Left cardiac atrium (tissue), 4 donors: Measurements from ENCODE around the gene LIPM. TPM values are rescaled to one million over a fixed set of nuclear protein-coding genes. Genes with fewer than 3 reads are reported as not detected.
A peak's percentile ranks its signal among the peaks of the same experiment; 100 is the strongest.
"Not testable (repeated sequence)": the region's sequence is repeated elsewhere in the genome, so short reads cannot be mapped to it uniquely, and the experiment has no call there.

Experiments
- ATAC-seq, 2 donors: fragments of 200-7000 bp; cut with Tn5 transposase; one replicate each; pipeline ENCODE4 v1.9.1; 2020; ENCODE audit warnings: mild to moderate bottlenecking in 2 of 2, moderate library complexity in 2 of 2
- DNase-seq: peaks from one replicate; pipeline ENCODE4 v3.0.0-alpha.2; 2020
- intact Hi-C, 2 donors: fragments of 100-400 bp; cut with DNase I; formaldehyde crosslinking; loops; one replicate each; pipeline versions ENCODE4 v1.14.1 to v1.15.1; 2022 to 2023
- total RNA-seq, 2 donors: library from RNA; stranded (reverse); fragmentation: NEBNext Ultra II Directional; extraction: Animal tissue kit (Norgen Biotek cat#: 25700); gene quantifications; one replicate each; pipeline ENCODE4 v1.2.1, GENCODE V29; 2021
- donor health status: DM: no; HTN: yes; CAD: no.
- donor health status: DM: no; HTN: yes; CAD: no; lungs with severe emphysema.
- donor health status: DM: yes; HTN: yes; CAD: no.
- donor health status: Dilated cardiomyopathy.

The LIPM gene
- total RNA-seq, 2 donors from 2014 or later, result 0.18 TPM; not detected in 1

GRCh38 chr10:88833723-88834122, 31.2 kb downstream of the LIPM start:
- ATAC-seq (no peak), DNase-seq (no peak)
- intact Hi-C loops, result loop anchor here in 1 of 2 donors (10.0 kb wide), 1 partner anchor 371 kb away; the partner anchor contains the start of gene CH25H

GRCh38 chr10:88835096-88835909, 32.8 kb downstream of the LIPM start:
- intact Hi-C loops, result loop anchor here (5.0 to 10.0 kb wide), 4 partner anchors 42 to 382 kb away; partner anchors contain the start of gene CH25H (in 1 of the 2)
- peak; percentile 85 for DNase-seq
- ATAC-seq, result peak; percentile 93 to 96

GRCh38 chr10:88835910-88836221, 33.3 kb downstream of the LIPM start:
- DNase-seq (no peak), ATAC-seq (no peak)
- intact Hi-C loops, result loop anchor here (1.0 to 10.0 kb wide), 6 partner anchors 41 to 381 kb away; partner anchors contain the start of gene CH25H (in 1 of the 2)

- intact Hi-C loops, result loop anchor here (2.0 to 10.0 kb wide), 5 partner anchors 40 to 380 kb away; partner anchors contain the start of gene CH25H (in 1 of the 2)
- not testable (repeated sequence) for ATAC-seq, DNase-seq
Measured at GRCh38 chr10:88837632-88838031, 35.1 kb downstream of the LIPM start.

DNA sequence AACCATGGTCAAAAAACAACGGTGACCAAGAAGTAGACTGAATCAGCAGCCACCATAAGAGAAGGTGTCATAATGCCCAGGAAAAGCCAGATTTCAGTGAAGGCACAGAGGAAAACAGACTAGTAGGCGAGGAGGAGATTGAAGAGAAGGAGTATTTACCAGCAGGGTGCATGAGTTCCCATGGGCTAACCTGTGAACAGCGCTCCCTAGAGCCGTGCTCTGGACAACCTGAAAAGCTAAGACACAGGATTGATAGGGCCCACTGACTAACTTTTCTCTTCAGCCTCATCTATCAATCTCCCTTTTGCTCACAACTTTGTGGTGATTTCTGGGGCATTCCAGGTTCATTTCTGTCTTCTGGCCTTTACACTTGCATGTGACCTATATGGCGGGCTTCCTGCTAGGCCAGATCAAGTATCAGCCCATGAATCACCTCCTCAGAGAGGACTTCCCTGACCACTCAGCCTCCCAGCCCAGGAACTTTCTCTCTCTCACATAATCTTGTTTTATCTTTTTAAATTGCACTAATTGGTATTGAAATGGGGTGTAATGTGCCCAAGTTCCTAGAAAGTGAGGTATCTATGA, 36.3 kb downstream of the LIPM start:
- intact Hi-C loops, result loop anchor here (5.0 to 10.0 kb wide), 4 partner anchors 38 to 378 kb away; partner anchors contain the start of gene CH25H (in 1 of the 2)
- no peak for ATAC-seq
- no peak for DNase-seq

DNA sequence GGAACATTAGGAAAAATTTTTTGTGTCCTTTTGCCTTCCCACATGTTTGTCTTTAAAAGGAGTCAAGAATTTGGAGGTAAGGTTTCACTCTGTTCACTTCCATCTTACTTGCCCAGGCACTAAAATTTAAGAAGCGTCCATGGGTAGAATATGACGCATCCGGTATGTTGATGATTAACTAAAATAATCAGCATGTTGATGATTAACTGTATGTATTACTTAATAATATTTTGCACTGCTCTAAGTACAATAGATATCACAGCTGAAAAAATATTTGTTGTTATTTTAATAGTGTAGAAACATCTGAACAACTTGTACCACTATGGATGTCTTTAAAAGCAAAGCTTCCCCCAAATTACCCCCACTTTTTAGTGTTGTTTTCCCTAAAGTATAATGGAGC, 37.6 kb downstream of the LIPM start:
- intact Hi-C loops, result no loop called here
- DNase-seq, result no peak

GRCh38 chr10:88840881-88841280, 38.4 kb downstream of the LIPM start:
- intact Hi-C loops, result no loop called here
- ATAC-seq, result no peak
- DNase-seq, result no peak

More for the DNA sequence above, 37.6 kb downstream of the LIPM start:
- no peak for ATAC-seq

- intact Hi-C loops, result no loop called here
- DNase-seq (no peak), ATAC-seq (no peak)
Measured at GRCh38 chr10:88841316-88842111, 39.0 kb downstream of the LIPM start.

- DNase-seq, result no peak
- no peak for ATAC-seq
- intact Hi-C loops, result no loop called here
Measured at GRCh38 chr10:88843171-88843570, 40.6 kb downstream of the LIPM start.

DNA sequence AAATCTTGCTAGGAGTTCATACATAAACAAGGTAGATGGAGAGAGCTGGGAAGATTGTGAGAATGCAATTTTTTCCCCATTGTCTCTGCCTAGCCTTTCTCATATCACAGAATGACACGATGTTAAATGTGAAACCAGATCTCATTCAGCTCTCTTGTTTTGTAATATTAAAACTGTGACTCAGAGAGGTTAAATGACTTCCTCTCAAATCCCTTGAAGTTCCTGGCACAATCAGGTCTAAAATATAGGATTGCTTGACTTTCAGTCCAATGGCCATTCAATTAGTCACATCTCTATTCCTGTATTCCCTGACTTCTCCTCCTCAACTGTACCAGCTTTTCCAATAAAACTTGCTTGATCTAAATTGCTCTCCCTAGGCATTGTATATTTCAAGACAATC, 46.0 kb downstream of the LIPM start:
- intact Hi-C loops, result no loop called here
- ATAC-seq (no peak), DNase-seq (no peak)

DNA sequence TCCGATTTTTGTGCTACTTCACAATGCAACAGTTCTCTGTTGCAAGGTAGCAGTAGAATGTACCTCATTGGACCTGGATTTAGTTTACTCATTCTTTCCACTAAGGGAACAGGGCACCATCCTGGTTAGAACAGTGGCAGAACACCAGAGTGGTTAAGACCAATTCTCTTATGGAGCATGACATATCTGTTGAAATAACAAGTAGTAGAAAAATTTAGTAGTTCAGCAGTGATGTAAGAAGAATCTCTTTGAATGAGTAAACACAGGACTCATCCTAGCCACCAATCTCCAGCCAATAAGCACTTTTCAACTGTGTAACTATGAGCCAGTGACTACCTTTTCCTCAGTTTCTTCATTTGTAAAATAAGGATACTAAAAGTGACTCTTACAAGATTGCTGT, 46.7 kb downstream of the LIPM start:
- intact Hi-C loops, result no loop called here
- DNase-seq, result no peak
- ATAC-seq, result no peak

GRCh38 chr10:88850712-88851111, 48.2 kb downstream of the LIPM start:
- DNase-seq (no peak), ATAC-seq (no peak)
- intact Hi-C loops, result no loop called here

DNA sequence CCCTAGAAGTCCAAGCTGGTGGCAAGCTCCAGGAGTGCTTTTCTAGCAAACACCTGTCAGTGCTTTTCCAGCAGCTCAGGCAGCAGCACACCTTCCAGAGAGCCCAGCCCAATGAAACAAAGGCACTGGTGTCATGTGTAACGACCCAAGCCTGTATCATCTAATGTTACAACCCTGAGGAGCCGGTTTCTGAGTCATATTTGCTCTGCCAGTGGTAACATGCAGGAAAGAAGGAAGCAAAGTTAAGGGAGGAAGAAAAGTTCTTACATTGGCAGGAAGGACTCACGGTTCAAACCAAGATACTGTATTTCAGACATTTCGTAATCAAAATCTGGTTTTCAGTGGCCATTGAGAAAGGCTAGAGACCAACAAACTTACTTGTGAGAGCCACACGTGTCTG, 49.2 kb downstream of the LIPM start, which contains the start of gene ANKRD22:
Gene ANKRD22 (minus strand): TSS at position 139 of the 400 bp plus-strand sequence. CDS start 237 bp downstream, outside the sequence.
- intact Hi-C loops, result no loop called here
- ATAC-seq (peak in 1 of 2 donors; percentile 88), DNase-seq (no peak)

DNA sequence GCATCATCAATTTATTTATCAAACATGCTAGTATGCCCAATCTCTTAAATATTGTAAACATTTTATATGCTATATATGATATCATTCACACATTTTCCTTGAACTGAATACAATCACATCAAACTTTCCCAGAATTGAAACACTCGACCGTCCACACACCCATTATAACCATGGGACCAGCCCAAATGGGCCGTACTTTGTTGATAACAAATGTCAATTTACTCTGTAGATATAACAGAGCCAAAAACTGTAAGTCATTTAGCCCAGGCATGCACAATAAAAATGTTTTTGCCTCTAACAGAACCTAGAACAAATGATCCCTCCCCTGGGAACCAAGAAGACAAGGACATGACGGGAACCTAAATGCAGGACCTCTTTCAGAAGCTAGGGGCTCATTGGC, 49.8 kb downstream of the LIPM start:
- intact Hi-C loops, result no loop called here
- DNase-seq, result no peak
- no peak for ATAC-seq

GRCh38 chr10:88853155-88853881, 50.8 kb downstream of the LIPM start:
- ATAC-seq (peak; percentile 28 to 47), DNase-seq (no peak)
- intact Hi-C loops, result no loop called here

- intact Hi-C loops, result no loop called here
- DNase-seq, result no peak
- no peak for ATAC-seq
Measured at GRCh38 chr10:88854684-88855083, 52.2 kb downstream of the LIPM start.

DNA sequence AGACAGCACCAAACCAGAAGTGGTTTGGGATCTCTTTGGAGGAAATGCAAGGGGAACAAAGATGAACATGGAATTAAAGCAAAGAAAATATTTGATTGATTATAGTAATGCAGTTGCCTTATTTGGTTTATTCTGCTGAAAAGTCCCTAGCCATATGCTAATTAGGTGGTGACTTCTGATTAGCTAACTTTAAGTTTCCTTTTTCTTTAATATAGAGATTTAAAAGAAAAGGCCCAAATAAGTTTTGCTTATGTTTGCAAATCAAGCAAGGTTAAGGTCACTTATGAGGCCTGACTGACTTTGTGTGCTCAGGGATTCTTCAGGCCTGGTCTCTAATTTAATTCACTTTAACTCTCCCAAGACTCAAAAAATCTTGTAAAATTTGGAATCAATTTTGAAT, 55.3 kb downstream of the LIPM start:
- no peak for DNase-seq
- ATAC-seq, result no peak
- intact Hi-C loops, result no loop called here

GRCh38 chr10:88858491-88858890, 56.0 kb downstream of the LIPM start:
- peak in 1 of 2 donors; percentile 25 for ATAC-seq
- intact Hi-C loops, result no loop called here
- DNase-seq, result no peak

- DNase-seq (no peak), ATAC-seq (no peak)
- intact Hi-C loops, result no loop called here
Measured at GRCh38 chr10:88861036-88861435, 58.5 kb downstream of the LIPM start.
